Glomerular endothelial cell (primary cell): ENCODE data around the gene TOLLIP. TPM values are rescaled to one million over a fixed set of nuclear protein-coding genes. Genes with fewer than 3 reads are reported as not detected.
"Not testable (repeated sequence)": the region's sequence is repeated elsewhere in the genome, so short reads cannot be mapped to it uniquely, and the experiment has no call there.

Experiments used
- DNase-seq: peaks from one replicate; pipeline ENCODE4 v3.0.0-alpha.2; 2011; ENCODE audit warnings: low read depth, low spot score; ENCODE audit errors: extremely low read depth
- total RNA-seq: library from RNA; depleted of rRNA; stranded (reverse); fragments of >200 nt; gene quantifications from 2 replicates; pipeline ENCODE4 v1.2.3, GENCODE V29; 2015

Gene TOLLIP
- total RNA-seq, 1 donor from 2014 or later = 64.3 TPM

- no peak for DNase-seq
Observed at GRCh38 chr11:1344056-1344635, 34.7 kb upstream of the TOLLIP start.

- no peak for DNase-seq
Observed at GRCh38 chr11:1343391-1344055, 34.1 kb upstream of the TOLLIP start.

GRCh38 chr11:1342946-1343345 lies 33.5 kb upstream of the TOLLIP start:
- no peak for DNase-seq

- DNase-seq = no peak
Observed at GRCh38 chr11:1341928-1342524, 32.6 kb upstream of the TOLLIP start.

GRCh38 chr11:1341226-1341625 lies 31.8 kb upstream of the TOLLIP start:
- DNase-seq = not testable (repeated sequence)

- no peak for DNase-seq
Observed at GRCh38 chr11:1340111-1340510, 30.7 kb upstream of the TOLLIP start.

- no peak for DNase-seq
Observed at GRCh38 chr11:1339066-1339675, 29.7 kb upstream of the TOLLIP start.

- no peak for DNase-seq
Observed at GRCh38 chr11:1338201-1339065, 29.0 kb upstream of the TOLLIP start.

GRCh38 chr11:1337647-1338007 lies 28.2 kb upstream of the TOLLIP start:
- no peak for DNase-seq

- DNase-seq = no peak
Observed at GRCh38 chr11:1336836-1337646, 27.6 kb upstream of the TOLLIP start.

GRCh38 chr11:1335811-1336761 lies 26.7 kb upstream of the TOLLIP start:
- no peak for DNase-seq

- DNase-seq = no peak
Observed at GRCh38 chr11:1335264-1335810, 25.9 kb upstream of the TOLLIP start.

GRCh38 chr11:1333860-1334259 lies 24.4 kb upstream of the TOLLIP start:
- DNase-seq = no peak

GRCh38 chr11:1333091-1333772 lies 23.8 kb upstream of the TOLLIP start:
- DNase-seq = no peak

- no peak for DNase-seq
Observed at GRCh38 chr11:1330473-1330872, 21.0 kb upstream of the TOLLIP start.

- DNase-seq = no peak
Observed at GRCh38 chr11:1327064-1327460, 17.6 kb upstream of the TOLLIP start.

- DNase-seq = no peak
Observed at GRCh38 chr11:1326435-1327063, 17.1 kb upstream of the TOLLIP start.

- DNase-seq = no peak
Observed at GRCh38 chr11:1323774-1324173, 14.3 kb upstream of the TOLLIP start.
